ENCODE measurements around the gene LRBA.

- TF ChIP-seq, protein P1, sequence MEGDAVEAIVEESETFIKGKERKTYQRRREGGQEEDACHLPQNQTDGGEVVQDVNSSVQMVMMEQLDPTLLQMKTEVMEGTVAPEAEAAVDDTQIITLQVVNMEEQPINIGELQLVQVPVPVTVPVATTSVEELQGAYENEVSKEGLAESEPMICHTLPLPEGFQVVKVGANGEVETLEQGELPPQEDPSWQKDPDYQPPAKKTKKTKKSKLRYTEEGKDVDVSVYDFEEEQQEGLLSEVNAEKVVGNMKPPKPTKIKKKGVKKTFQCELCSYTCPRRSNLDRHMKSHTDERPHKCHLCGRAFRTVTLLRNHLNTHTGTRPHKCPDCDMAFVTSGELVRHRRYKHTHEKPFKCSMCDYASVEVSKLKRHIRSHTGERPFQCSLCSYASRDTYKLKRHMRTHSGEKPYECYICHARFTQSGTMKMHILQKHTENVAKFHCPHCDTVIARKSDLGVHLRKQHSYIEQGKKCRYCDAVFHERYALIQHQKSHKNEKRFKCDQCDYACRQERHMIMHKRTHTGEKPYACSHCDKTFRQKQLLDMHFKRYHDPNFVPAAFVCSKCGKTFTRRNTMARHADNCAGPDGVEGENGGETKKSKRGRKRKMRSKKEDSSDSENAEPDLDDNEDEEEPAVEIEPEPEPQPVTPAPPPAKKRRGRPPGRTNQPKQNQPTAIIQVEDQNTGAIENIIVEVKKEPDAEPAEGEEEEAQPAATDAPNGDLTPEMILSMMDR (IDR thresholded peaks at IDR 0.05; ENCODE audit: extremely low read depth in 1 of 2, insufficient read depth in 1 of 2, low read depth in 1 of 2, low read length in 2 of 2), result no peak
- no peak for TF ChIP-seq POLR2A (IDR thresholded peaks at IDR 0.05; ENCODE audit: low read depth, low read length)
- no peak for TF ChIP-seq FOS (IDR thresholded peaks at IDR 0.05; ENCODE audit: borderline replicate concordance, insufficient read depth, low read length)
- TF ChIP-seq MYC (IDR thresholded peaks at IDR 0.05; ENCODE audit: low read depth, low read length), result no peak
- no peak for TF ChIP-seq POLR2AphosphoS5 (IDR thresholded peaks at IDR 0.05; ENCODE audit: insufficient read depth, low read depth, low read length)
Measured at GRCh38 chr4:150725957-150726523, 289.0 kb downstream of the LRBA start.
